HepG2 (cell line): ENCODE results near the gene GGA1. TPM values are rescaled to one million over a fixed set of nuclear protein-coding genes. Genes with fewer than 3 reads are reported as not detected.

Source experiments
- ARHGAP35 ChIP-seq: sonication (generic); formaldehyde crosslinking; IDR thresholded peaks from 2 replicates; pipeline ENCODE4 v1.9.0; 2022; ENCODE audit warnings: mild to moderate bottlenecking, inconsistent platforms, moderate library complexity, missing genetic modification reagents, borderline replicate concordance
- CREB1 ChIP-seq, 2 experiments: fragments of 450-650 bp in 1 of 2; IDR thresholded peaks; 2 replicates each; pipeline ENCODE4 v1.6.1; 2016 to 2017; ENCODE audit warnings: control low read depth in 1 of 2, mild to moderate bottlenecking in 1 of 2, missing compliant biosample characterization in 1 of 2, missing genetic modification characterization in 1 of 2
- EED ChIP-seq: sonication (generic); formaldehyde crosslinking; IDR thresholded peaks from 2 replicates; pipeline ENCODE4 v1.5.0; 2020; ENCODE audit warnings: mild to moderate bottlenecking, missing genetic modification reagents
- ELF1 ChIP-seq: sonication (generic); formaldehyde crosslinking; IDR thresholded peaks from 2 replicates; pipeline ENCODE4 v1.4.0; 2020; ENCODE audit warnings: missing genetic modification reagents
- EZH2 ChIP-seq: conservative IDR thresholded peaks from 2 replicates; pipeline ENCODE4 v1.6.1; 2012; ENCODE audit warnings: mild to moderate bottlenecking, low read depth, low read length, moderate library complexity
- JUND ChIP-seq: sonication (generic); formaldehyde crosslinking; IDR thresholded peaks from 2 replicates; pipeline ENCODE4 v1.8.0; 2022; ENCODE audit warnings: mild to moderate bottlenecking, missing genetic modification reagents
- KLF16 ChIP-seq, 2 experiments: sonication (generic) in 1 of 2; formaldehyde crosslinking in 1 of 2; IDR thresholded peaks; 2 replicates each; pipeline versions ENCODE4 v1.6.1 to v1.8.0; 2016 to 2023; ENCODE audit warnings: missing genetic modification reagents in 2 of 2, missing compliant biosample characterization in 1 of 2
- MTA1 ChIP-seq: sonication (generic); formaldehyde crosslinking; IDR thresholded peaks from 2 replicates; pipeline ENCODE4 v1.4.0; 2020; ENCODE audit warnings: missing genetic modification reagents, mild to moderate bottlenecking, borderline replicate concordance
- MXI1 ChIP-seq: IDR thresholded peaks from 3 replicates; pipeline ENCODE4 v1.6.1; 2012; ENCODE audit warnings: low read depth, low read length, inconsistent platforms, borderline replicate concordance
- NONO ChIP-seq, 2 experiments: fragments of 450-650 bp in 1 of 2; sonication (generic) in 1 of 2; formaldehyde crosslinking in 1 of 2; IDR thresholded peaks in 1 of 2; conservative IDR thresholded peaks in 1 of 2; 2 replicates each; pipeline versions ENCODE4 v1.6.1 to v1.8.0; 2017 to 2022; ENCODE audit warnings: mild to moderate bottlenecking in 1 of 2, missing genetic modification reagents in 1 of 2, moderate library complexity in 1 of 2
- RAD21 ChIP-seq: fragments of 450-650 bp; formaldehyde crosslinking; IDR thresholded peaks from 2 replicates; pipeline ENCODE4 v1.5.0; 2020; ENCODE audit warnings: mild to moderate bottlenecking
- SP5 ChIP-seq: IDR thresholded peaks from 2 replicates; pipeline ENCODE4 v1.6.1; 2016; ENCODE audit warnings: low read depth, borderline replicate concordance
- TBP ChIP-seq: sonication (generic); formaldehyde crosslinking; IDR thresholded peaks from 2 replicates; pipeline ENCODE4 v1.5.0; 2020; ENCODE audit warnings: missing genetic modification reagents
- THAP11 ChIP-seq: IDR thresholded peaks from 2 replicates; pipeline ENCODE4 v1.6.1; 2016; ENCODE audit warnings: missing biosample characterization, missing genetic modification reagents
- ZNF24 ChIP-seq: fragments of 450-650 bp; IDR thresholded peaks from 2 replicates; pipeline ENCODE4 v1.6.1; 2017; ENCODE audit warnings: antibody characterized with exemption, mild to moderate bottlenecking
- polyA plus RNA-seq, 8 experiments: library from polyadenylated mRNA; depleted of rRNA in 3 of 8; stranded (reverse) in 7 of 8; unstranded in 1 of 8; fragments of >200 nt; fragmentation: Illumina TruSeq in 4 of 8; extraction: Trizol in 4 of 8; gene quantifications; 2 replicates each; pipeline versions ENCODE4 v1.2.1 to v1.2.3, GENCODE V29; 2011 to 2016; ENCODE audit warnings: low read depth in 4 of 8, missing spikeins in 1 of 8, mixed read lengths in 1 of 8; ENCODE audit not compliant: insufficient read depth in 1 of 8
- total RNA-seq, 5 experiments: library from RNA; depleted of rRNA; stranded (reverse); fragments of >200 nt; fragmentation: Illumina TruSeq; extraction: Trizol; gene quantifications; 2 replicates each; pipeline ENCODE4 v1.2.3, GENCODE V29; 2016; ENCODE audit warnings: low read depth in 1 of 5
- TF ChIP-seq, protein P1 (sequence below): IDR thresholded peaks from 2 replicates; pipeline ENCODE4 v1.6.1; 2016
- TF ChIP-seq, protein P2 (sequence below): sonication (generic); formaldehyde crosslinking; IDR thresholded peaks from 2 replicates; pipeline ENCODE4 v1.8.1; 2023; ENCODE audit warnings: mild to moderate bottlenecking, missing genetic modification reagents
- TF ChIP-seq, protein P3 (sequence below): sonication (generic); formaldehyde crosslinking; IDR thresholded peaks from 2 replicates; pipeline ENCODE4 v1.8.0; 2022; ENCODE audit warnings: missing genetic modification reagents, mild to moderate bottlenecking, moderate library complexity, borderline replicate concordance
- TF ChIP-seq, protein P4 (sequence below): IDR thresholded peaks from 2 replicates; pipeline ENCODE4 v1.6.1; 2016; ENCODE audit warnings: missing genetic modification reagents, missing compliant biosample characterization
- TF ChIP-seq, protein P5 (sequence below): sonication (generic); formaldehyde crosslinking; IDR thresholded peaks from 2 replicates; pipeline ENCODE4 v1.5.0; 2020; ENCODE audit warnings: missing genetic modification reagents

GGA1 gene
- total and polyA plus RNA-seq, 2 of the 13 experiments (the other 11 are each of a cell fraction or from before 2014, with no cell fraction given): 29.1 to 87.2 TPM

DNA sequence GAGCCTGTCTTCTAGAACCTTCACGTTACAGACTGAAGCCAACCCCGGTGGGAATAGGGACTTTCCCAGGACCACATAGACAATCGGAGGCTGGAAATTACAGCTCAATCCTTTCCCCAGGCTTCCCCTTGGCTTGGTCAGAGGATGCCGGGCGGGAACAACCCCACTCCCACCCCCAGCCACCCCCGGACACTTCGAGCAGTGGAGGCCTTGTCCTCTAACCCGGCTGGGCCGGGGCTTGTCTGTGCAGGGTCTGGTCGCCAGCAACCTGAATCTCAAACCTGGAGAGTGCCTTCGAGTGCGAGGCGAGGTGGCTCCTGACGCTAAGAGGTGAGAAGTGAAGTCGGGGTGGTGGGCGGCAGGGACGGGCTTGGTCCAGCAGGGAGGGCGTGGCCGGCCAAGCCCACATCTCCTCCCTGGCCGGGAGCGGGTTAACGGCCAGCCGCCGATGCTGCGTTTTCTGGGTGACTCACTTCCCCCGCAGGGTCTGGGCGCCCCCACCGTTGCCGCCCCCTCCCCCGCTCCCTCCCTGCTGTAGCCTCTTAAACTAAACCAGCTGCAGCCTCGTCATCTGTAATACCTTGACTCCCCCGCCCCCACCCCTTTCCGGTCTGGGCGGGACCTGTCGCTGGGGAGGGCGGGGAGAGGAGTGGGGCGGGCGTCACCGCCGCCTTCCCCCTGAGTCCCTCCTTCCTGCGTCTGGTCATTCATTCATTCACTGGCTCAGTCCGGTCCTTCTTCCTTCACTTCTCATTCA is 68.3 kb downstream of the GGA1 start (continued):
- TF ChIP-seq EZH2 (no peak), THAP11 (0 out of 2 replicates have a peak, but pooled peaks have one; percentile 18), ELF1 (peak; percentile 32; the same call in 1 of the 2 replicates), ZNF24 (peak; percentile 92), EED (CRISPR knock-in tag) (no peak), JUND (no peak), NONO (IDR thresholded peaks at IDR 0.05) (no peak), NONO (CRISPR knock-in tag; conservative IDR thresholded peaks at IDR 0.05) (no peak), RAD21 (no peak), SP5 (CRISPR knock-in tag) (peak; percentile 85), ARHGAP35 (CRISPR knock-in tag) (no peak), KLF16 (CRISPR knock-in tag; IDR thresholded peaks at IDR 0.05) (peak in 1 of 2 experiments; percentile 61; a peak in 1 of 4 replicates), CREB1 (IDR thresholded peaks at IDR 0.05) (peak; percentile 55; the same call in 1 of the 2 replicates), CREB1 (CRISPR knock-in tag; IDR thresholded peaks at IDR 0.05) (no peak), MXI1 (peak; percentile 34; the same call in 1 of the 3 replicates), TBP (CRISPR knock-in tag) (no peak), MTA1 (CRISPR knock-in tag) (peak; percentile 66; the same call in 1 of the 2 replicates)
- TF ChIP-seq, protein P1, sequence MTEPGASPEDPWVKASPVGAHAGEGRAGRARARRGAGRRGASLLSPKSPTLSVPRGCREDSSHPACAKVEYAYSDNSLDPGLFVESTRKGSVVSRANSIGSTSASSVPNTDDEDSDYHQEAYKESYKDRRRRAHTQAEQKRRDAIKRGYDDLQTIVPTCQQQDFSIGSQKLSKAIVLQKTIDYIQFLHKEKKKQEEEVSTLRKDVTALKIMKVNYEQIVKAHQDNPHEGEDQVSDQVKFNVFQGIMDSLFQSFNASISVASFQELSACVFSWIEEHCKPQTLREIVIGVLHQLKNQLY (CRISPR knock-in tag): 0 out of 2 replicates have a peak, but pooled peaks have one; percentile 15
- TF ChIP-seq, protein P2, sequence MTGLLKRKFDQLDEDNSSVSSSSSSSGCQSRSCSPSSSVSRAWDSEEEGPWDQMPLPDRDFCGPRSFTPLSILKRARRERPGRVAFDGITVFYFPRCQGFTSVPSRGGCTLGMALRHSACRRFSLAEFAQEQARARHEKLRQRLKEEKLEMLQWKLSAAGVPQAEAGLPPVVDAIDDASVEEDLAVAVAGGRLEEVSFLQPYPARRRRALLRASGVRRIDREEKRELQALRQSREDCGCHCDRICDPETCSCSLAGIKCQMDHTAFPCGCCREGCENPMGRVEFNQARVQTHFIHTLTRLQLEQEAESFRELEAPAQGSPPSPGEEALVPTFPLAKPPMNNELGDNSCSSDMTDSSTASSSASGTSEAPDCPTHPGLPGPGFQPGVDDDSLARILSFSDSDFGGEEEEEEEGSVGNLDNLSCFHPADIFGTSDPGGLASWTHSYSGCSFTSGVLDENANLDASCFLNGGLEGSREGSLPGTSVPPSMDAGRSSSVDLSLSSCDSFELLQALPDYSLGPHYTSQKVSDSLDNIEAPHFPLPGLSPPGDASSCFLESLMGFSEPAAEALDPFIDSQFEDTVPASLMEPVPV: no peak
- TF ChIP-seq, protein P3, sequence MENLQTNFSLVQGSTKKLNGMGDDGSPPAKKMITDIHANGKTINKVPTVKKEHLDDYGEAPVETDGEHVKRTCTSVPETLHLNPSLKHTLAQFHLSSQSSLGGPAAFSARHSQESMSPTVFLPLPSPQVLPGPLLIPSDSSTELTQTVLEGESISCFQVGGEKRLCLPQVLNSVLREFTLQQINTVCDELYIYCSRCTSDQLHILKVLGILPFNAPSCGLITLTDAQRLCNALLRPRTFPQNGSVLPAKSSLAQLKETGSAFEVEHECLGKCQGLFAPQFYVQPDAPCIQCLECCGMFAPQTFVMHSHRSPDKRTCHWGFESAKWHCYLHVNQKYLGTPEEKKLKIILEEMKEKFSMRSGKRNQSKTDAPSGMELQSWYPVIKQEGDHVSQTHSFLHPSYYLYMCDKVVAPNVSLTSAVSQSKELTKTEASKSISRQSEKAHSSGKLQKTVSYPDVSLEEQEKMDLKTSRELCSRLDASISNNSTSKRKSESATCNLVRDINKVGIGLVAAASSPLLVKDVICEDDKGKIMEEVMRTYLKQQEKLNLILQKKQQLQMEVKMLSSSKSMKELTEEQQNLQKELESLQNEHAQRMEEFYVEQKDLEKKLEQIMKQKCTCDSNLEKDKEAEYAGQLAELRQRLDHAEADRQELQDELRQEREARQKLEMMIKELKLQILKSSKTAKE (CRISPR knock-in tag): peak; percentile 13; the same call in 1 of the 2 replicates
- TF ChIP-seq, protein P4, sequence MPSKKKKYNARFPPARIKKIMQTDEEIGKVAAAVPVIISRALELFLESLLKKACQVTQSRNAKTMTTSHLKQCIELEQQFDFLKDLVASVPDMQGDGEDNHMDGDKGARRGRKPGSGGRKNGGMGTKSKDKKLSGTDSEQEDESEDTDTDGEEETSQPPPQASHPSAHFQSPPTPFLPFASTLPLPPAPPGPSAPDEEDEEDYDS (CRISPR knock-in tag): 0 out of 2 replicates have a peak, but pooled peaks have one; percentile 33
- TF ChIP-seq, protein P5, sequence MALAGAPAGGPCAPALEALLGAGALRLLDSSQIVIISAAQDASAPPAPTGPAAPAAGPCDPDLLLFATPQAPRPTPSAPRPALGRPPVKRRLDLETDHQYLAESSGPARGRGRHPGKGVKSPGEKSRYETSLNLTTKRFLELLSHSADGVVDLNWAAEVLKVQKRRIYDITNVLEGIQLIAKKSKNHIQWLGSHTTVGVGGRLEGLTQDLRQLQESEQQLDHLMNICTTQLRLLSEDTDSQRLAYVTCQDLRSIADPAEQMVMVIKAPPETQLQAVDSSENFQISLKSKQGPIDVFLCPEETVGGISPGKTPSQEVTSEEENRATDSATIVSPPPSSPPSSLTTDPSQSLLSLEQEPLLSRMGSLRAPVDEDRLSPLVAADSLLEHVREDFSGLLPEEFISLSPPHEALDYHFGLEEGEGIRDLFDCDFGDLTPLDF (CRISPR knock-in tag): no peak
